NCI-H1048 (cell line): ENCODE data around the gene NR2F1-AS1.
A peak's percentile ranks its signal among the peaks of the same experiment; 100 is the strongest.
"Not testable (repeated sequence)": the region's sequence is repeated elsewhere in the genome, so short reads cannot be mapped to it uniquely, and the experiment has no call there.

Experiments
- DNase-seq: peaks from one replicate; lab custom pipeline; 2025; lab: John Stamatoyannopoulos, UW

The NR2F1-AS1 gene

GRCh38 chr5:93428868-93429267 is 152.2 kb downstream of the NR2F1-AS1 start:
- DNase-seq: no peak

- no peak for DNase-seq
Measured at GRCh38 chr5:93427316-93427715, 153.7 kb downstream of the NR2F1-AS1 start.

GRCh38 chr5:93425096-93425495 is 155.9 kb downstream of the NR2F1-AS1 start:
- no peak for DNase-seq

GRCh38 chr5:93423300-93423699 is 157.7 kb downstream of the NR2F1-AS1 start:
- DNase-seq: no peak

GRCh38 chr5:93422652-93423280 is 158.3 kb downstream of the NR2F1-AS1 start:
- DNase-seq: no peak

- DNase-seq: no peak
Measured at GRCh38 chr5:93421987-93422401, 159.0 kb downstream of the NR2F1-AS1 start.

- DNase-seq: peak; percentile 13
Measured at GRCh38 chr5:93421468-93421867, 159.6 kb downstream of the NR2F1-AS1 start.

- DNase-seq: no peak
Measured at GRCh38 chr5:93417490-93417889, 163.5 kb downstream of the NR2F1-AS1 start.

GRCh38 chr5:93415819-93416218 is 165.2 kb downstream of the NR2F1-AS1 start:
- DNase-seq: no peak

- no peak for DNase-seq
Measured at GRCh38 chr5:93411716-93412115, 169.3 kb downstream of the NR2F1-AS1 start.

GRCh38 chr5:93409691-93410090 is 171.3 kb downstream of the NR2F1-AS1 start:
- DNase-seq: no peak

GRCh38 chr5:93407454-93407853 is 173.6 kb downstream of the NR2F1-AS1 start:
- DNase-seq: no peak

GRCh38 chr5:93406971-93407401 is 174.0 kb downstream of the NR2F1-AS1 start:
- DNase-seq: no peak

GRCh38 chr5:93404246-93404645 is 176.8 kb downstream of the NR2F1-AS1 start:
- DNase-seq: no peak

- DNase-seq: peak; percentile 14
Measured at GRCh38 chr5:93403141-93403928, 177.7 kb downstream of the NR2F1-AS1 start.

GRCh38 chr5:93402451-93402850 is 178.6 kb downstream of the NR2F1-AS1 start:
- DNase-seq: no peak

- DNase-seq: no peak
Measured at GRCh38 chr5:93401634-93402213, 179.3 kb downstream of the NR2F1-AS1 start.

GRCh38 chr5:93399675-93400074 is 181.3 kb downstream of the NR2F1-AS1 start:
- DNase-seq: no peak

- no peak for DNase-seq
Measured at GRCh38 chr5:93395971-93396379, 185.0 kb downstream of the NR2F1-AS1 start.

GRCh38 chr5:93395010-93395409 is 186.0 kb downstream of the NR2F1-AS1 start:
- no peak for DNase-seq

GRCh38 chr5:93394301-93394700 is 186.7 kb downstream of the NR2F1-AS1 start:
- DNase-seq: no peak

GRCh38 chr5:93391169-93391568 is 189.8 kb downstream of the NR2F1-AS1 start:
- DNase-seq: not testable (repeated sequence)

- no peak for DNase-seq
Measured at GRCh38 chr5:93385655-93386054, 195.4 kb downstream of the NR2F1-AS1 start.
